GF-D8 (cell line): ENCODE measurements around the gene SMYD4.
"Not testable (repeated sequence)": the region's sequence is repeated elsewhere in the genome, so short reads cannot be mapped to it uniquely, and the experiment has no call there.

ENCODE experiments used
- DNase-seq: peaks from one replicate; lab custom pipeline; 2025; lab: John Stamatoyannopoulos, UW

SMYD4 gene

DNA sequence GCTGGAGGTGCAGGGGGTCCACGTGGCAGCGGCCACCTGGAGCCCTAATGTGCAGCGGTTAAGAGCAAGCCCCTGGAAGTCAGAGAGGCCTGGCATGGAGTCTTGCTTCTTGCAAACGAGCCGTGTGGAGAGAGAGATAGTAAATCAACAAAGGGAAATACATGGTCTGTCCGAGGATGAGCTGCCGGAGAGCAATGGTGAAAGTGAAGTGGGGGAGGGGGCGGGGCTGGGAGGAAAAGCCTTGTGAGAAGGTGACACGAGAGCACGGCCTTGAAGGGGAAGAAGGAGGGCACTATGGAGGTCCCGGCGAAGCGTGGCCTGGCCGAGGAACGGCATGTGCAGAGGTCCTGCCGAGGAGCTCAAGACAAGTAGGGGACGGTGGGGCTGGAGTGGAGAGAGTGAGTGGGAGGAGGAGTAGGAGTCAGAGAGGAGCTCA, 73.9 kb downstream of the SMYD4 start:
- no peak for DNase-seq

- DNase-seq: no peak
Measured at GRCh38 chr17:1755252-1755826, 74.4 kb downstream of the SMYD4 start.

DNA sequence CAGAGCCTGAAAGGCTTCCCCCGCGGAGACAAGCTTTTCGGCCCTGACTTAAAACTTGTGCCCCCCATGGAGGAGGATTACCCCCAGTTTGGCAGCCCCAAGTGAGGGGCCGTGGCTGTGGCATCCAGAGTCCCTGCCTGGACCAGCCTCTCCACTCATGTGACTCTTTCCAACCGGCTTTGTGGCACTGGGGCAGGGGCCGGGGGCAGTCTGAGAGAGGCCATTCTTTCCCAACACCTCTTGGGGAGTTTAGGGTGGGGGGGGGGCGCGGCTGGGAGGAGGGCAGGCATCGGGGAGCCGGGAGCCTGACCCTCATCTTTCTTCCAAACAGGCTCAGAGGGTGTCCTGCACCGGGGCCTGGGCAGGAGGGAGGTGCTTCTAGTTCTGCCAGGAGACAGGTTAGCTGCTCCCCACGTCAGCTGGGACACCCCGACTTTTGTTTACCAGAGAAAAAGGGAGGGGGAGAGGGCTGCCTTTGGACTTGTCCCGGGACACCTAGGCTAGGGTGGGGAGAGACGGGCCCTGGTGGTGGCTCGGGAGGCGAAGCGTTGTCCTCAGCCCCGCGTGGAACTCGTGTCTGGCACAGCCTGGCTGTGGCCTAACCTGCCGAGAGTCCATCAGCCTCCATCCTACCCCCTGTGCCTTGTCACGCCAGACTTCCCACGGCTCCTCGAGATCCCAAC, 75.1 kb downstream of the SMYD4 start:
- no peak for DNase-seq

GRCh38 chr17:1753767-1754429, 75.8 kb downstream of the SMYD4 start:
- no peak for DNase-seq

DNA sequence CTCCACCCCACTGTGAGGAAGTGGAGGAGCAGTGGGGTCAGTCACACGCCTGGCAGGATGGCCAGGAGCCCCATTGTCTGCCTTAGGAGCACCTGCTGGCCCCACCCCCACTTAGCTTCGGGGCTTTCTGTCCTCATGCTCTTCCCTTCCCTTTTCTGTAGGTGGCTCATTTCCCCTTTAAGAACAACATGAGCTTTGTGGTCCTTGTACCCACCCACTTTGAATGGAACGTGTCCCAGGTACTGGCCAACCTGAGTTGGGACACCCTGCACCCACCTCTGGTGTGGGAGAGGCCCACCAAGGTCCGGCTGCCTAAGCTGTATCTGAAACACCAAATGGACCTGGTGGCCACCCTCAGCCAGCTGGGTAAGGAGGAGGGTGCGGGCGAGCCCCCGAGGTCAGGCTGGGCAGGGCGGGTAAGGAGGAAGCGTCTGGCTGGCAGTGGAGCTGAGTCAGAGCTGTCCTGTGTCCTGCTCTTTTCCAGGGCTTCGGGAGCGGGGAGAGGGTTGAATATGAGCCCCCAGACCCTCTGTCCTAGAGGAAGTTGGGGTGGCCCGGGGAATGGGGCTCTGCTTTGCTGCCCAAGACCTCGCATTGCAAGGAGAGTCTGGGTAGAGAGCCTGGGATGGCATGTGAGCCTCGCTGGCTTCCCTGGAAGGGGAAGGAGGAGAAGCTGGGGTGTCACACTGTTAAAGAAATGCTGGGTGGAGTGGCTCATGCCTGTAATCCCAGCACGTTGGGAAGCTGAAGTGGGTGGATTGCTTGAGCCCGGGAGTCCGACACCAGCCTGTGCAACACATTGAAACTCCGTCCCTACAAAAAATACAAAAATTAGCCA, 77.1 kb downstream of the SMYD4 start:
- DNase-seq: peak; percentile 0

GRCh38 chr17:1750628-1751027, 79.1 kb downstream of the SMYD4 start:
- DNase-seq: no peak

DNA sequence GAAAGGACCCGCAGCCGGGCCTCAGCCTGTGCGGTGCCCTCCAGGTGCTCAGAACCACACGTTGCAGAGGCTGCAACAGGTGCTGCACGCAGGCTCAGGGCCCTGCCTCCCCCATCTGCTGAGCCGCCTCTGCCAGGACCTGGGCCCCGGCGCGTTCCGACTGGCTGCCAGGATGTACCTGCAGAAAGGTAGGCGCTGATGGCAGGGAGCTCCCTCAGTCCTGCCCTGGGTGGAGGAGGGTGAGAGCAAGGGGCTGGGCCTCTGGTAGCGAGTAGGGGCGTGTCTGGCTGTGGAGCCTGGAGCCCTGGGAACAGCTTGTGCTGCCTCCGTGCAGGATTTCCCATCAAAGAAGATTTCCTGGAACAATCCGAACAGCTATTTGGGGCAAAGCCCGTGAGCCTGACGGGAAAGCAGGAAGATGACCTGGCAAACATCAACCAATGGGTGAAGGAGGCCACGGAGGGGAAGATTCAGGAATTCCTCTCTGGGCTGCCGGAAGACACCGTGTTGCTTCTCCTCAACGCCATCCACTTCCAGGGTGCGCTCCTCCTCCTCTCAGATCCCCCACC, 82.6 kb downstream of the SMYD4 start:
- DNase-seq: no peak

GRCh38 chr17:1745513-1746020, 84.1 kb downstream of the SMYD4 start:
- DNase-seq: no peak

DNA sequence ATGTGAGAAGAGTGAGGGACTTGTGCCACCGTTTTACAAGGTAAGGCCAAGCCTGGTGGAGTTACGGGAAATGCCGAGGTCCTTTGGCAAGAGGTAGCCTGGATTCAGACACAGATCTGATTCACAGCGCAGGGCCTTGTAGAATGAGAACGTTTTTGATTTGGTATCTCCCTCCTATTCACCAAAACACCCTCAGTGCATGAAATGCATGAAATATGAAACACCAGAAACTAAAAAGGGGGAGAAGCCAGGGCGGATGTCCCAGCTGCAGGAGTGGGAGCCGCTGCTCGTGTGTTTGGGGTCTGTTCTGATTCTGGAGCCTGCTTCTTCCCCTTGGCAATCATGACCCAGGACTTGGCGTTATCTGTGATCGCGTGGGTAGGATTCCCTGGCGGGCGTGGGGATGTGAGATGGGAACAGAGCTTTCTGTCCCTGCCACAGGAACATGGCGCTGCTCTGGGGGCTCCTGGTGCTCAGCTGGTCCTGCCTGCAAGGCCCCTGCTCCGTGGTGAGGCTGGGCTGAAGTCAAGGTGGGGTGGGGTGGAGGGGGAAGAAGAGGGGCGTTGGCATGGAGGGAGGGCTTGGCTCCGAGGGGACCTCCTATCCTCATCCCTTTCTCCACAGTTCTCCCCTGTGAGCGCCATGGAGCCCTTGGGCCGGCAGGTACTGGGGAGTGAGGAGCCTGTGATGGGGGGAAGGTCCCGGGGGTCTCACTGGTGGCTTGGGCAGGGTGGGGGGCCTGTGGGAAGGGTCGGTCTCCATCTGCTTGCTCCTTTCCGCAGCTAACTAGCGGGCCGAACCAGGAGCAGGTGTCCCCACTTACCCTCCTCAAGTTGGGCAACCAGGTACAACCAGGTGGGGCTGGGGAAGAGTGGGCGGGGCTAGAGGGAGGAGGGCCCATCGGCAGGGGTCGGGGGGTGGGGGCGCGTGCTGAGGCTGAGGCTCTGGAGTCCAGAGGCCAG, 84.9 kb downstream of the SMYD4 start:
- DNase-seq: no peak

GRCh38 chr17:1743088-1743439, 86.6 kb downstream of the SMYD4 start:
- DNase-seq: no peak

DNA sequence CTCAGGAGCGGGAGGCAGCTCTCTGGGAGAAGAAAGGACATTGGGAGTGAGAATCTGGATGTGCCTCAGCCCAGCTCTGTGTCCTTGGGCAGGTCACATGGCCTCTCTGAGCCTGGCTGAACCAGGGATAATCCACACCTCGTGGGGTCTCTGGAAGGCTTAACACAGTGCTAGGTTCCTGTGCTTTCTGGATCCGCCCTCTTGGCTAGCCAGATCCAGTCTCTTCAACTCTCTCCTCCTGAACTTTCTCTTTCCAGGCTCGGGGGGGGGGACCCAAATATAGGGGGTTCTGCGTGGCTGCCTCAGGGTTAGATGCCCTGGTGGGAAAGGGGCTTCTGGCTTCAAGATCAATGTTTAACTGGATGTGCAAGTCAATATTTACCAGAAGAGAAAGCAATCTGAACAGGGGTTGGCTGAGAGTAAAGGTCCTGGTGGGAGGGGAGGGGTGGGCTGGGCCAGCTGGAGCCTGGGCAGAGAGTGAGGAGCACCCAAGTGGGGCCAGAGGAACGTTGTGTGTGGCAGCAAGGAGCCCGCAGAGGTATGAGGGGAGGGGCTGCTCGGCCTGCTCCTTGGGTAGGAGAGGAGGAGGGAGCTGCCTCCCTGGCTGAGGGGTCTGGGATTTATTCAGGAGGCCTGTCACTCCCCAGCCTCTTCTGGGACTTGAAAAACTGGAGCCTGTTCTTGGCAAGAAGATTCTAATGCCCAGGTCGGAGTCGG, 87.2 kb downstream of the SMYD4 start, which contains the start of gene SERPINF2:
Gene SERPINF2, plus strand, starts transcription at position 501 of the 717 bp plus-strand sequence. CDS start 2,125 bp downstream, outside the sequence.
- no peak for DNase-seq

DNA sequence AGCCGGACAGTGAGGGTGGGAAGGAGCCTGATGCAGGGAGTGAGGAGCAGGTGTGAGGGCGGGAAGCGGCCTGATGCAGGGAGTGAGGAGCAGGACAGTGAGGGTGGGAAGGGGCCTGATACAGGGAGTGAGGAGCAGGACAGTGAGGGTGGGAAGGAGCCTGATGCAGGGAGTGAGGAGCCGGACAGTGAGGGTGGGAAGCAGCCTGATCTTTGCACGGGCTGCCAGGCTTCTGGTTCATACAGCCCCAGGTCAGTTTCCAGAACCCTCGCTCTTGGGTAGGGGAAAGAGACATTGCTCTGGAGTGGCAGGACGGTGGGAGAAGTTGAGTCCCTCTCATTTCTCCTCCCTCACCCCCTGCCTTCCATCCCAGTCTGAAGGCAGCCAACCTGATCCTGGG, 87.8 kb downstream of the SMYD4 start:
- DNase-seq: not testable (repeated sequence)

DNA sequence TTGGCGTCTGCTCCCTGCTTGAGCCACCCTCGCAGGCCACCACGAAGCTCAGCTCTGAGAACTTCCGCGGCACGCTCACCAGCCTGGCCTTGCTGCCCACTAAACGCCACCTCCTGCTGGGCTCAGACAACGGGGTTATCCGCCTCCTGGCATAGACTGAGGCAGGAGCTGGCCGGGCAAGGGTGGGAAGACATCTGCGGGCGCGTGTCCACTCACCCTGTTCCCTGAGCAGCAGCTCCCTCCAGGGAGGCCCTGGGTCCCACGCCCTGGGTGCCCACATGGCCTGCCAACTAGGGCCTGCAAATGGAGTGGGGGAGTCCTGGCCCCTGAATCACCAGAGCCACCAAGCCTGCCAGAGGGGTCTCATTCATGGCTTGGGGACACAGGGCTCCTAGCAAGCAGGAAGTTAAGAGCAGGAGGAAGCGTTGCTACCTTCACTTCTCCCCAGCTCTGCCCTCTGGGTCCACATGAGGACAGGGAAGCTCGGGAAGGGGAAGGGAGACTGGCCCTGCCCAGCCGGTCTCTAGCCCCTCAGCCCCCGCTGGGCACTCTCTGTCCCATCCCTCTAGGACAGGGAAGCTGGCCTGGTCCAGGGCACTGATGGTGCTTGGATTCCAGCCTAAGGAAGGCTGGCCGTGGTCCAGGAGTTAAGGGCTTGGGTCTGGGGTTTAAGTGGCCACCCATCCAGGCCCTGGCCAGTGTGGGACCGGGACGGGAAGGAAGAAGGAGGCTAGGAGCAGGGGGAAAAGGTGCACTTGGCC, 92.0 kb downstream of the SMYD4 start:
- no peak for DNase-seq

GRCh38 chr17:1736348-1737281, 93.1 kb downstream of the SMYD4 start:
- peak; percentile 25 for DNase-seq

- DNase-seq: no peak
Measured at GRCh38 chr17:1735834-1736347, 93.8 kb downstream of the SMYD4 start.

- no peak for DNase-seq
Measured at GRCh38 chr17:1735418-1735817, 94.3 kb downstream of the SMYD4 start.

GRCh38 chr17:1733759-1734158, 95.9 kb downstream of the SMYD4 start:
- DNase-seq: no peak

- no peak for DNase-seq
Measured at GRCh38 chr17:1732833-1733321, 96.8 kb downstream of the SMYD4 start.
